WTC11 (cell line): ENCODE measurements around the gene FNDC3B. TPM values are rescaled to one million over a fixed set of nuclear protein-coding genes. Genes with fewer than 3 reads are reported as not detected.

ENCODE experiments used
- ATAC-seq: fragments of 200-7000 bp; cut with Tn5 transposase; 2 replicates; pipeline ENCODE4 v1.10.0; 2021; ENCODE audit warnings: mild to moderate bottlenecking, moderate library complexity
- CTCF ChIA-PET: fragments of 300-600 bp; sonication (Branson Sonifier 250); formaldehyde crosslinking; loops from one replicate; lab custom pipeline; 2021; ENCODE audit warnings: antibody characterized with exemption; lab: Charles Lee
- POLR2A ChIA-PET: fragments of 350-600 bp; sonication (Branson Sonifier 250); formaldehyde crosslinking; loops from one replicate; lab custom pipeline; 2021; ENCODE audit warnings: antibody characterized with exemption; lab: Charles Lee
- DNase-seq: peaks from one replicate; pipeline ENCODE4 v3.0.0; 2021; ENCODE audit warnings: low spot score
- H3K27ac Mint-ChIP-seq: 2 replicates; pipeline ENCODE4 v1.8.0; 2021; ENCODE audit warnings: mixed read lengths
- H3K27me3 Mint-ChIP-seq: 2 replicates; pipeline ENCODE4 v1.8.0; 2021; ENCODE audit warnings: low read depth, mild to moderate bottlenecking, moderate library complexity, mixed read lengths
- H3K36me3 Mint-ChIP-seq: 2 replicates; pipeline ENCODE4 v1.8.0; 2021; ENCODE audit warnings: mixed read lengths
- H3K4me1 Mint-ChIP-seq: 2 replicates; pipeline ENCODE4 v1.8.0; 2022; ENCODE audit warnings: mixed read lengths
- H3K4me3 Mint-ChIP-seq: 2 replicates; pipeline ENCODE4 v1.8.0; 2021; ENCODE audit warnings: mild to moderate bottlenecking, moderate library complexity, mixed read lengths
- H3K9me3 Mint-ChIP-seq: 2 replicates; pipeline ENCODE4 v1.8.0; 2021; ENCODE audit warnings: mixed read lengths
- ATF3 ChIP-seq: sonication (generic); formaldehyde crosslinking; conservative IDR thresholded peaks from 2 replicates; pipeline ENCODE4 v1.8.1; 2022; ENCODE audit warnings: mild to moderate bottlenecking, missing genetic modification reagents
- ETV6 ChIP-seq: sonication (generic); formaldehyde crosslinking; IDR thresholded peaks from 2 replicates; pipeline ENCODE4 v1.8.1; 2022; ENCODE audit warnings: mild to moderate bottlenecking, missing genetic modification reagents
- MYBL2 ChIP-seq: sonication (generic); formaldehyde crosslinking; IDR thresholded peaks from 2 replicates; pipeline ENCODE4 v1.8.1; 2023; ENCODE audit warnings: mild to moderate bottlenecking, moderate library complexity, missing genetic modification reagents
- NFE2L1 ChIP-seq: sonication (generic); formaldehyde crosslinking; IDR thresholded peaks from 2 replicates; pipeline ENCODE4 v1.8.1; 2023; ENCODE audit warnings: missing genetic modification reagents
- PRRX2 ChIP-seq: fragments of 250-450 bp; sonication (Bioruptor Pico); IDR thresholded peaks from 2 replicates; pipeline ENCODE4 v1.8.0; 2021; ENCODE audit warnings: mild to moderate bottlenecking
- RORB ChIP-seq: fragments of 250-450 bp; sonication (Bioruptor Pico); IDR thresholded peaks from 2 replicates; pipeline ENCODE4 v1.9.0; 2021; ENCODE audit warnings: mild to moderate bottlenecking
- TP53 ChIP-seq: sonication (generic); formaldehyde crosslinking; IDR thresholded peaks from 2 replicates; pipeline ENCODE4 v1.8.1; 2023; ENCODE audit warnings: mild to moderate bottlenecking, missing genetic modification reagents
- ZNF121 ChIP-seq: sonication (generic); formaldehyde crosslinking; IDR thresholded peaks from 2 replicates; pipeline ENCODE4 v1.8.0; 2023; ENCODE audit warnings: missing genetic modification reagents
- ZNF138 ChIP-seq: sonication (generic); formaldehyde crosslinking; conservative IDR thresholded peaks from 2 replicates; pipeline ENCODE4 v1.8.1; 2022; ENCODE audit warnings: mild to moderate bottlenecking, moderate library complexity, missing genetic modification reagents
- ZNF317 ChIP-seq: sonication (generic); formaldehyde crosslinking; IDR thresholded peaks from 2 replicates; pipeline ENCODE4 v1.8.1; 2023; ENCODE audit warnings: low read depth, mild to moderate bottlenecking, moderate library complexity, missing genetic modification reagents, borderline replicate concordance
- ZNF416 ChIP-seq: fragments of 250-450 bp; sonication (Bioruptor Pico); IDR thresholded peaks from 2 replicates; pipeline ENCODE4 v1.9.0; 2021; ENCODE audit warnings: mild to moderate bottlenecking, inconsistent platforms
- total RNA-seq: library from RNA; stranded (reverse); gene quantifications from 3 replicates; pipeline ENCODE4 v1.2.3, GENCODE V29; 2021
- TF ChIP-seq, protein P1 (sequence below): fragments of 250-450 bp; sonication (Bioruptor Pico); IDR thresholded peaks from 2 replicates; pipeline ENCODE4 v1.9.0; 2021; ENCODE audit warnings: mild to moderate bottlenecking, borderline replicate concordance
- TF ChIP-seq, protein P2 (sequence below): fragments of 250-450 bp; sonication (Bioruptor Pico); IDR thresholded peaks from 2 replicates; pipeline ENCODE4 v2.1.2; 2022; ENCODE audit warnings: mild to moderate bottlenecking, moderate library complexity
- TF ChIP-seq, protein P3 (sequence below): sonication (generic); formaldehyde crosslinking; IDR thresholded peaks from 2 replicates; pipeline ENCODE4 v1.8.1; 2023; ENCODE audit warnings: mild to moderate bottlenecking, missing genetic modification reagents
- TF ChIP-seq, protein P4 (sequence below): fragments of 250-450 bp; sonication (Bioruptor Pico); IDR thresholded peaks from 2 replicates; pipeline ENCODE4 v1.9.0; 2021; ENCODE audit warnings: moderate library complexity, mild to moderate bottlenecking, inconsistent platforms, borderline replicate concordance
- TF ChIP-seq, protein P5 (sequence below): fragments of 200-600 bp; IDR thresholded peaks from 2 replicates; pipeline ENCODE4 v1.8.0; 2022; ENCODE audit warnings: antibody characterized with exemption

FNDC3B gene
- total RNA-seq, 1 experiment from 2014 or later, result 42.8 TPM

DNA sequence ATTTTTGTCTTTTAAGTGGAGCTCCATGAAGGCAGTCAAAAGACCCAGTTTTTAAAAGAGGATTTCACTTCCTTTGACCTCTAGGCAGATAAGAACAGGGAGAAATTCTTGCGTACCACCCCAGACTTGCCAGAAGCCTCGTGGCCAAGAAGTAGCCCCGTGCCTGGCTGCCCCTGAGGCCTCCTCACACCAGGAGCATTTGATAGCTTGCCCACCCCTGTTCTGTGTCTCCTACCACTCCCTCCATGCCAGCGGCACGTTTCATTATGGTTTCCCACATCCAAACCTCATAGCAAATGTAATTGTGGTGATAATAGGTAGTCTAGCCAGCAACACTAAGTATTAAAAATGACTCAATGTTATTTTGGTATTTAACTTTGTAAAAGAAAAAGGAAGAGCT, 301.2 kb downstream of the FNDC3B start:
- Mint-ChIP-seq H3K9me3 (no peaks in the 10 kb centered on the region), H3K27me3 (no peaks in the 10 kb centered on the region), H3K4me1 (no peaks in the 10 kb centered on the region), H3K4me3 (no peak overlapping the region), H3K27ac (peak overlapping the region; percentile 78), H3K36me3 (peaks cover 45% of the 10 kb centered on the region)
- no peak for TF ChIP-seq ZNF317 (CRISPR knock-in tag)
- no peak for TF ChIP-seq RORB
- TF ChIP-seq ZNF416 (CRISPR knock-in tag), result no peak
- TF ChIP-seq MYBL2 (CRISPR knock-in tag), result no peak
- TF ChIP-seq ETV6 (CRISPR knock-in tag), result no peak
- TF ChIP-seq PRRX2 (CRISPR knock-in tag), result no peak
- TF ChIP-seq, protein P1, sequence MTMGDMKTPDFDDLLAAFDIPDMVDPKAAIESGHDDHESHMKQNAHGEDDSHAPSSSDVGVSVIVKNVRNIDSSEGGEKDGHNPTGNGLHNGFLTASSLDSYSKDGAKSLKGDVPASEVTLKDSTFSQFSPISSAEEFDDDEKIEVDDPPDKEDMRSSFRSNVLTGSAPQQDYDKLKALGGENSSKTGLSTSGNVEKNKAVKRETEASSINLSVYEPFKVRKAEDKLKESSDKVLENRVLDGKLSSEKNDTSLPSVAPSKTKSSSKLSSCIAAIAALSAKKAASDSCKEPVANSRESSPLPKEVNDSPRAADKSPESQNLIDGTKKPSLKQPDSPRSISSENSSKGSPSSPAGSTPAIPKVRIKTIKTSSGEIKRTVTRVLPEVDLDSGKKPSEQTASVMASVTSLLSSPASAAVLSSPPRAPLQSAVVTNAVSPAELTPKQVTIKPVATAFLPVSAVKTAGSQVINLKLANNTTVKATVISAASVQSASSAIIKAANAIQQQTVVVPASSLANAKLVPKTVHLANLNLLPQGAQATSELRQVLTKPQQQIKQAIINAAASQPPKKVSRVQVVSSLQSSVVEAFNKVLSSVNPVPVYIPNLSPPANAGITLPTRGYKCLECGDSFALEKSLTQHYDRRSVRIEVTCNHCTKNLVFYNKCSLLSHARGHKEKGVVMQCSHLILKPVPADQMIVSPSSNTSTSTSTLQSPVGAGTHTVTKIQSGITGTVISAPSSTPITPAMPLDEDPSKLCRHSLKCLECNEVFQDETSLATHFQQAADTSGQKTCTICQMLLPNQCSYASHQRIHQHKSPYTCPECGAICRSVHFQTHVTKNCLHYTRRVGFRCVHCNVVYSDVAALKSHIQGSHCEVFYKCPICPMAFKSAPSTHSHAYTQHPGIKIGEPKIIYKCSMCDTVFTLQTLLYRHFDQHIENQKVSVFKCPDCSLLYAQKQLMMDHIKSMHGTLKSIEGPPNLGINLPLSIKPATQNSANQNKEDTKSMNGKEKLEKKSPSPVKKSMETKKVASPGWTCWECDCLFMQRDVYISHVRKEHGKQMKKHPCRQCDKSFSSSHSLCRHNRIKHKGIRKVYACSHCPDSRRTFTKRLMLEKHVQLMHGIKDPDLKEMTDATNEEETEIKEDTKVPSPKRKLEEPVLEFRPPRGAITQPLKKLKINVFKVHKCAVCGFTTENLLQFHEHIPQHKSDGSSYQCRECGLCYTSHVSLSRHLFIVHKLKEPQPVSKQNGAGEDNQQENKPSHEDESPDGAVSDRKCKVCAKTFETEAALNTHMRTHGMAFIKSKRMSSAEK (CRISPR knock-in tag), result no peak
- TF ChIP-seq, protein P2, sequence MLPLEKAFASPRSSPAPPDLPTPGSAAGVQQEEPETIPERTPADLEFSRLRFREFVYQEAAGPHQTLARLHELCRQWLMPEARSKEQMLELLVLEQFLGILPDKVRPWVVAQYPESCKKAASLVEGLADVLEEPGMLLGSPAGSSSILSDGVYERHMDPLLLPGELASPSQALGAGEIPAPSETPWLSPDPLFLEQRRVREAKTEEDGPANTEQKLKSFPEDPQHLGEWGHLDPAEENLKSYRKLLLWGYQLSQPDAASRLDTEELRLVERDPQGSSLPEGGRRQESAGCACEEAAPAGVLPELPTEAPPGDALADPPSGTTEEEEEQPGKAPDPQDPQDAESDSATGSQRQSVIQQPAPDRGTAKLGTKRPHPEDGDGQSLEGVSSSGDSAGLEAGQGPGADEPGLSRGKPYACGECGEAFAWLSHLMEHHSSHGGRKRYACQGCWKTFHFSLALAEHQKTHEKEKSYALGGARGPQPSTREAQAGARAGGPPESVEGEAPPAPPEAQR (CRISPR knock-in tag), result no peak
- no peak for TF ChIP-seq ATF3 (CRISPR knock-in tag)
- TF ChIP-seq TP53, result no peak
- ChIA-PET CTCF (interaction anchor here (0.7 to 3.1 kb wide), 8 partner anchors 8 to 727 kb away, joined by 3 to 41 read pairs (median 6); no protein-coding TSS in a partner anchor), POLR2A (no interaction called here)
- ATAC-seq (no peak), DNase-seq (no peak)

- no peak for DNase-seq
- no peaks in the 10 kb centered on the region for H3K9me3 Mint-ChIP-seq
- ATAC-seq, result peak; percentile 70
- no peak overlapping the region for H3K27ac Mint-ChIP-seq
- no peaks in the 10 kb centered on the region for H3K4me1 Mint-ChIP-seq
- H3K36me3 Mint-ChIP-seq, result peaks cover 49% of the 10 kb centered on the region
- ChIA-PET CTCF (interaction anchor here (0.5 to 3.1 kb wide), 33 partner anchors 8 to 781 kb away, joined by 3 to 41 read pairs (median 3); no protein-coding TSS in a partner anchor), POLR2A (no interaction called here)
- H3K27me3 Mint-ChIP-seq, result no peaks in the 10 kb centered on the region
- TF ChIP-seq NFE2L1 (CRISPR knock-in tag) (no peak), TP53 (no peak), ZNF121 (CRISPR knock-in tag) (no peak), ZNF138 (CRISPR knock-in tag) (no peak)
- TF ChIP-seq, protein P3, sequence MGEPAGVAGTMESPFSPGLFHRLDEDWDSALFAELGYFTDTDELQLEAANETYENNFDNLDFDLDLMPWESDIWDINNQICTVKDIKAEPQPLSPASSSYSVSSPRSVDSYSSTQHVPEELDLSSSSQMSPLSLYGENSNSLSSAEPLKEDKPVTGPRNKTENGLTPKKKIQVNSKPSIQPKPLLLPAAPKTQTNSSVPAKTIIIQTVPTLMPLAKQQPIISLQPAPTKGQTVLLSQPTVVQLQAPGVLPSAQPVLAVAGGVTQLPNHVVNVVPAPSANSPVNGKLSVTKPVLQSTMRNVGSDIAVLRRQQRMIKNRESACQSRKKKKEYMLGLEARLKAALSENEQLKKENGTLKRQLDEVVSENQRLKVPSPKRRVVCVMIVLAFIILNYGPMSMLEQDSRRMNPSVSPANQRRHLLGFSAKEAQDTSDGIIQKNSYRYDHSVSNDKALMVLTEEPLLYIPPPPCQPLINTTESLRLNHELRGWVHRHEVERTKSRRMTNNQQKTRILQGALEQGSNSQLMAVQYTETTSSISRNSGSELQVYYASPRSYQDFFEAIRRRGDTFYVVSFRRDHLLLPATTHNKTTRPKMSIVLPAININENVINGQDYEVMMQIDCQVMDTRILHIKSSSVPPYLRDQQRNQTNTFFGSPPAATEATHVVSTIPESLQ (CRISPR knock-in tag), result no peak
- TF ChIP-seq, protein P4, sequence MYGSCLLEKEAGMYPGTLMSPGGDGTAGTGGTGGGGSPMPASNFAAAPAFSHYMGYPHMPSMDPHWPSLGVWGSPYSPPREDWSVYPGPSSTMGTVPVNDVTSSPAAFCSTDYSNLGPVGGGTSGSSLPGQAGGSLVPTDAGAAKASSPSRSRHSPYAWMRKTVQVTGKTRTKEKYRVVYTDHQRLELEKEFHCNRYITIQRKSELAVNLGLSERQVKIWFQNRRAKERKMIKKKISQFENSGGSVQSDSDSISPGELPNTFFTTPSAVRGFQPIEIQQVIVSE (CRISPR knock-in tag), result no peak
- TF ChIP-seq, protein P5, sequence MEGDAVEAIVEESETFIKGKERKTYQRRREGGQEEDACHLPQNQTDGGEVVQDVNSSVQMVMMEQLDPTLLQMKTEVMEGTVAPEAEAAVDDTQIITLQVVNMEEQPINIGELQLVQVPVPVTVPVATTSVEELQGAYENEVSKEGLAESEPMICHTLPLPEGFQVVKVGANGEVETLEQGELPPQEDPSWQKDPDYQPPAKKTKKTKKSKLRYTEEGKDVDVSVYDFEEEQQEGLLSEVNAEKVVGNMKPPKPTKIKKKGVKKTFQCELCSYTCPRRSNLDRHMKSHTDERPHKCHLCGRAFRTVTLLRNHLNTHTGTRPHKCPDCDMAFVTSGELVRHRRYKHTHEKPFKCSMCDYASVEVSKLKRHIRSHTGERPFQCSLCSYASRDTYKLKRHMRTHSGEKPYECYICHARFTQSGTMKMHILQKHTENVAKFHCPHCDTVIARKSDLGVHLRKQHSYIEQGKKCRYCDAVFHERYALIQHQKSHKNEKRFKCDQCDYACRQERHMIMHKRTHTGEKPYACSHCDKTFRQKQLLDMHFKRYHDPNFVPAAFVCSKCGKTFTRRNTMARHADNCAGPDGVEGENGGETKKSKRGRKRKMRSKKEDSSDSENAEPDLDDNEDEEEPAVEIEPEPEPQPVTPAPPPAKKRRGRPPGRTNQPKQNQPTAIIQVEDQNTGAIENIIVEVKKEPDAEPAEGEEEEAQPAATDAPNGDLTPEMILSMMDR, result peak; percentile 26; the same call in 1 of the 2 replicates
- H3K4me3 Mint-ChIP-seq, result no peak overlapping the region
Observed at GRCh38 chr3:172341482-172342059, 302.2 kb downstream of the FNDC3B start.
